ENCODE data around the gene CYB561A3. TPM values are rescaled to one million over a fixed set of nuclear protein-coding genes. Genes with fewer than 3 reads are reported as not detected.

The CYB561A3 gene
- total RNA-seq, 1 donor from 2014 or later: 26.4 TPM

DNA sequence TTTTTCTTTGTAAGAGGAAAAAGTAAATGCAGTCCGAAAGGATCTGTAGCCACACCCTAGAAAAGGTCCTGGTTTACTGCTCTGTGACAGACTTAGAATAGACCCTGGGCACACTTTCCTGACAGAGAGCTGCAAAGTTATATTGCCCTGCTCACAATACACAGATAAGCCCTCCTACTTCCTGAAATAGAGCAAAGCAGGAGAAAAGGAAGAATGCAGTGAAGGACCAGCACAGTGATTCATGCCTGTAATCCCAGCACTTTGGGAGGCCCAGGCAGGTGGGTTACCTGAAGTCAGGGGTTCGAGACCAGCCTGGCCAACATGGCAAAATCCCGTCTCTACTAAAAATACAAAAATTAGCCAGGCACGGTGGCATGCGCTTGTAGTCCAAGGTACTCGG lies 2.2 kb downstream of the CYB561A3 start:
- peaks cover 34% of the 10 kb centered on the region for H3K79me2 ChIP-seq (ENCODE audit: insufficient read depth, low read length)
- H3K9ac ChIP-seq (ENCODE audit: low read length): no peak overlapping the region
- H3K4me1 ChIP-seq (ENCODE audit: insufficient read depth, low read length): peaks cover 18% of the 10 kb centered on the region
- H4K20me1 ChIP-seq (ENCODE audit: insufficient read depth, low read length): peaks cover 6% of the 10 kb centered on the region
- no peaks in the 10 kb centered on the region for H3K9me3 ChIP-seq (ENCODE audit: insufficient read depth, low read depth, low read length)
- H3K27me3 ChIP-seq (ENCODE audit: insufficient read depth, low read length): no peaks in the 10 kb centered on the region
- TF ChIP-seq, protein P1, sequence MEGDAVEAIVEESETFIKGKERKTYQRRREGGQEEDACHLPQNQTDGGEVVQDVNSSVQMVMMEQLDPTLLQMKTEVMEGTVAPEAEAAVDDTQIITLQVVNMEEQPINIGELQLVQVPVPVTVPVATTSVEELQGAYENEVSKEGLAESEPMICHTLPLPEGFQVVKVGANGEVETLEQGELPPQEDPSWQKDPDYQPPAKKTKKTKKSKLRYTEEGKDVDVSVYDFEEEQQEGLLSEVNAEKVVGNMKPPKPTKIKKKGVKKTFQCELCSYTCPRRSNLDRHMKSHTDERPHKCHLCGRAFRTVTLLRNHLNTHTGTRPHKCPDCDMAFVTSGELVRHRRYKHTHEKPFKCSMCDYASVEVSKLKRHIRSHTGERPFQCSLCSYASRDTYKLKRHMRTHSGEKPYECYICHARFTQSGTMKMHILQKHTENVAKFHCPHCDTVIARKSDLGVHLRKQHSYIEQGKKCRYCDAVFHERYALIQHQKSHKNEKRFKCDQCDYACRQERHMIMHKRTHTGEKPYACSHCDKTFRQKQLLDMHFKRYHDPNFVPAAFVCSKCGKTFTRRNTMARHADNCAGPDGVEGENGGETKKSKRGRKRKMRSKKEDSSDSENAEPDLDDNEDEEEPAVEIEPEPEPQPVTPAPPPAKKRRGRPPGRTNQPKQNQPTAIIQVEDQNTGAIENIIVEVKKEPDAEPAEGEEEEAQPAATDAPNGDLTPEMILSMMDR (IDR thresholded peaks at IDR 0.05; ENCODE audit: insufficient read depth, low read depth, low read length): no peak
- TF ChIP-seq EZH2 (IDR thresholded peaks at IDR 0.05; ENCODE audit: insufficient read depth, low read length): no peak
- H3K4me1 Mint-ChIP-seq (ENCODE audit: low read depth, unreplicated experiment): peaks cover 3% of the 10 kb centered on the region
- H2AFZ ChIP-seq (ENCODE audit: low read depth, low read length): no peak overlapping the region
- H3K27ac ChIP-seq (ENCODE audit: low read depth, low read length): no peak overlapping the region
- H3K36me3 Mint-ChIP-seq (ENCODE audit: low read depth, unreplicated experiment): peaks cover 5% of the 10 kb centered on the region
- H3K4me3 Mint-ChIP-seq (ENCODE audit: unreplicated experiment): peak overlapping the region; percentile 69
- no peak overlapping the region for H3K4me3 ChIP-seq (ENCODE audit: insufficient read depth, low read depth, low read length)
- FAIRE-seq (no peak), DNase-seq (ENCODE audit: low read depth) (no peak)
- H3K4me2 ChIP-seq (ENCODE audit: low read length): no peak overlapping the region
- H3K36me3 ChIP-seq (ENCODE audit: insufficient read depth, low read length): peaks cover 6% of the 10 kb centered on the region
- H3K27me3 Mint-ChIP-seq (ENCODE audit: low read depth, unreplicated experiment): no peaks in the 10 kb centered on the region
- no peak overlapping the region for H3K27ac Mint-ChIP-seq (ENCODE audit: unreplicated experiment)
- peaks cover 2% of the 10 kb centered on the region for H3K9me3 Mint-ChIP-seq (ENCODE audit: unreplicated experiment)

- H3K79me2 ChIP-seq (ENCODE audit: insufficient read depth, low read length): peaks cover 25% of the 10 kb centered on the region
- H3K4me2 ChIP-seq (ENCODE audit: low read length): no peak overlapping the region
- DNase-seq (ENCODE audit: low read depth) (no peak), FAIRE-seq (no peak)
- no peak overlapping the region for H3K4me3 Mint-ChIP-seq (ENCODE audit: unreplicated experiment)
- no peaks in the 10 kb centered on the region for H3K27me3 ChIP-seq (ENCODE audit: insufficient read depth, low read length)
- H3K4me1 ChIP-seq (ENCODE audit: insufficient read depth, low read length): peaks cover 18% of the 10 kb centered on the region
- TF ChIP-seq, protein P1 (IDR thresholded peaks at IDR 0.05; ENCODE audit: insufficient read depth, low read depth, low read length): no peak
- TF ChIP-seq EZH2 (IDR thresholded peaks at IDR 0.05; ENCODE audit: insufficient read depth, low read length): no peak
- H3K36me3 ChIP-seq (ENCODE audit: insufficient read depth, low read length): no peaks in the 10 kb centered on the region
- H3K9me3 Mint-ChIP-seq (ENCODE audit: unreplicated experiment): peaks cover 2% of the 10 kb centered on the region
- no peaks in the 10 kb centered on the region for H3K27me3 Mint-ChIP-seq (ENCODE audit: low read depth, unreplicated experiment)
- no peak overlapping the region for H3K27ac ChIP-seq (ENCODE audit: low read depth, low read length)
- no peak overlapping the region for H3K9ac ChIP-seq (ENCODE audit: low read length)
- H3K4me3 ChIP-seq (ENCODE audit: insufficient read depth, low read depth, low read length): no peak overlapping the region
- H3K4me1 Mint-ChIP-seq (ENCODE audit: low read depth, unreplicated experiment): peaks cover 3% of the 10 kb centered on the region
- H2AFZ ChIP-seq (ENCODE audit: low read depth, low read length): no peak overlapping the region
- no peak overlapping the region for H3K27ac Mint-ChIP-seq (ENCODE audit: unreplicated experiment)
- H4K20me1 ChIP-seq (ENCODE audit: insufficient read depth, low read length): peaks cover 6% of the 10 kb centered on the region
- H3K9me3 ChIP-seq (ENCODE audit: insufficient read depth, low read depth, low read length): no peaks in the 10 kb centered on the region
- peaks cover 4% of the 10 kb centered on the region for H3K36me3 Mint-ChIP-seq (ENCODE audit: low read depth, unreplicated experiment)
Observed at GRCh38 chr11:61358566-61358965, 3.1 kb downstream of the CYB561A3 start.

DNA sequence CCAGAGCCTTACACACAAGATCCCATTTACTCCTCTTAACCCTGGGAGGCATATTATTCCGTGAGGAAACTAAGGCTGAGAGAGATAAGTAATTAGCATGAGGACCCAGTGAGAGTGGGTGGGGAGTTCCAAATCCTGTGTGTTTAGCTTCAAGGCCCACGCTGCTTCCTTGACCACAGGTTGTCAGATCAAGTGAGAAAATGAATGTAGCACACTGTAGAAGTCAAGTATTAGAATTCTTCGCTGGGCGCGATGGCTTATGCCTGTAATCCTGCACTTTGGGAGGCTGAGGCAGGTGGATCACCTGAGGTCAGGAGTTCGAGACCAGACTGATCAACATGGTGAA lies 3.8 kb downstream of the CYB561A3 start:
- peaks cover 5% of the 10 kb centered on the region for H3K36me3 Mint-ChIP-seq (ENCODE audit: low read depth, unreplicated experiment)
- no peak overlapping the region for H3K4me3 Mint-ChIP-seq (ENCODE audit: unreplicated experiment)
- Histone ChIP-seq H3K27ac (ENCODE audit: low read depth, low read length) (no peak overlapping the region), H3K9me3 (ENCODE audit: insufficient read depth, low read depth, low read length) (no peaks in the 10 kb centered on the region), H3K4me3 (ENCODE audit: insufficient read depth, low read depth, low read length) (no peak overlapping the region), H3K9ac (ENCODE audit: low read length) (no peak overlapping the region), H3K4me1 (ENCODE audit: insufficient read depth, low read length) (peaks cover 11% of the 10 kb centered on the region), H3K79me2 (ENCODE audit: insufficient read depth, low read length) (peaks cover 18% of the 10 kb centered on the region), H3K27me3 (ENCODE audit: insufficient read depth, low read length) (no peaks in the 10 kb centered on the region), H4K20me1 (ENCODE audit: insufficient read depth, low read length) (peaks cover 10% of the 10 kb centered on the region), H3K36me3 (ENCODE audit: insufficient read depth, low read length) (peaks cover 5% of the 10 kb centered on the region), H3K4me2 (ENCODE audit: low read length) (no peak overlapping the region), H2AFZ (ENCODE audit: low read depth, low read length) (no peak overlapping the region)
- TF ChIP-seq, protein P1 (IDR thresholded peaks at IDR 0.05; ENCODE audit: insufficient read depth, low read depth, low read length): no peak
- TF ChIP-seq EZH2 (IDR thresholded peaks at IDR 0.05; ENCODE audit: insufficient read depth, low read length): no peak
- H3K9me3 Mint-ChIP-seq (ENCODE audit: unreplicated experiment): peaks cover 2% of the 10 kb centered on the region
- no peaks in the 10 kb centered on the region for H3K27me3 Mint-ChIP-seq (ENCODE audit: low read depth, unreplicated experiment)
- H3K4me1 Mint-ChIP-seq (ENCODE audit: low read depth, unreplicated experiment): peaks cover 3% of the 10 kb centered on the region
- no peak for FAIRE-seq
- no peak overlapping the region for H3K27ac Mint-ChIP-seq (ENCODE audit: unreplicated experiment)
- no peak for DNase-seq (ENCODE audit: low read depth)

All from astrocyte (in vitro differentiated cells and primary cell).